HG03354 (cell line): Measurements from ENCODE around the gene UST.
"Not testable (repeated sequence)": the region's sequence is repeated elsewhere in the genome, so short reads cannot be mapped to it uniquely, and the experiment has no call there.

Experiments used
- ATAC-seq: cut with Tn5 transposase; IDR thresholded peaks from one replicate; pipeline ENCODE4 v1.9.1; 2021; ENCODE audit warnings: mild to moderate bottlenecking; ENCODE audit not compliant: unreplicated experiment, poor library complexity, severe bottlenecking

The UST gene

GRCh38 chr6:148926478-148926877 lies 179.6 kb downstream of the UST start:
- ATAC-seq, result no peak

DNA sequence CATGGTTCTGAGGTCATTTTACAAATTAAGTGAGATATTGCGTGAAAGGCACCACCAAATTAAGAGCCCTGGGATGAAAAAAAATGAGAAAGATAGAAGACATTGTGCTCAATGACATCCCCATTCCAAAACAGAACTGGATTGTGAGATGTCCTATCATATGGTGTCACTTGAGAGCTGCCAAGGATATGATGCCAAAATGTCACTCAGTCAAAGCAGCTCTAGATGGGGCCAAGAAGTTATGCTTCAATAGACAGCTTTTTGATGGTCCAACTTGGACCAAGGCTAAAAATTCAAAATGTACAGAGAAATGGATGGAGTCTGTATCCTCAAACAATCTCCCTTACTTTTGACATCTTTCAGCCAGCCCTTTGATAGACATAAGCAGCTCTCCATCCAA lies 180.8 kb downstream of the UST start:
- ATAC-seq, result no peak

DNA sequence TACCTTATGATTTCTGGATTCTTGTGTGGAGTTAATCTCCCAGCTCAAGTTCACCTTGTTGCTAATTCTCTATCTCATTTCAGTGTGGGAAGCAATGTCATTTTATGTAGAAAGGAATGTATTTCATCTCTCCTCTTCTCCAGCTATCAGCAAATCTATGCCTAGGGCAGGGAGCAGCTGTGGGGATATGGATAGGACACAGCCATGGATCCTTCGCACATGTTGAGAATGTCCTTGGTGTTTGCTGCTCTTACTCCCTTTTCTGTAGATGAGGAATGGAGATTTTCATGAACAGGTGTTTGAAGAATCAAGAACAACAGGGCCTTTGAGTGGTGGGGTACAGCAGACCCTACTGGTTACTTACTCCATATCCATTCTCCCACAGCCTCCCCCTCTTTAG lies 182.0 kb downstream of the UST start:
- ATAC-seq, result no peak

- no peak for ATAC-seq
These were observed 185.4 kb downstream of the UST start for GRCh38 chr6:148932208-148932607.

- no peak for ATAC-seq
These were observed 185.9 kb downstream of the UST start for GRCh38 chr6:148932731-148933130.

- no peak for ATAC-seq
These were observed 187.7 kb downstream of the UST start for GRCh38 chr6:148934539-148934938.

GRCh38 chr6:148934961-148935360 lies 188.1 kb downstream of the UST start:
- no peak for ATAC-seq

GRCh38 chr6:148935705-148936435 lies 189.0 kb downstream of the UST start:
- ATAC-seq, result no peak

DNA sequence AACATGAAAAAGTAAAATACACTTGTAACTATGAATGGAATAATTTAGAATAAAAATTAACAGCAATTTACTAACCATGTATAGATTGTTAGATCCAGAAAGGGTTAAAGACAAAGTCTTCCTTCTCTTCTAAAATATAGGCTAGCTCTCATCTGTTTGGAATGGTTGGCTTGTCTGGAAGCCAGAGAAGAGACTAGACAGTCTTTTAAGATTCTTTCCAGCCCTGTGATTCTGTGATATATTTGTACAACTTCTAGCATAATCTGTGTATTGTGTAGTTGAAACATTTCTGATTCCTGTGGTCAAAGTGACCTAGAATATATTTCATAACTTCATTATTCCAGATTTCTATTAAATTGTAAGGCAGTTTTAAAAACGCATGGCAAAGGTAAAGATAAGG lies 196.6 kb downstream of the UST start:
- ATAC-seq, result no peak

DNA sequence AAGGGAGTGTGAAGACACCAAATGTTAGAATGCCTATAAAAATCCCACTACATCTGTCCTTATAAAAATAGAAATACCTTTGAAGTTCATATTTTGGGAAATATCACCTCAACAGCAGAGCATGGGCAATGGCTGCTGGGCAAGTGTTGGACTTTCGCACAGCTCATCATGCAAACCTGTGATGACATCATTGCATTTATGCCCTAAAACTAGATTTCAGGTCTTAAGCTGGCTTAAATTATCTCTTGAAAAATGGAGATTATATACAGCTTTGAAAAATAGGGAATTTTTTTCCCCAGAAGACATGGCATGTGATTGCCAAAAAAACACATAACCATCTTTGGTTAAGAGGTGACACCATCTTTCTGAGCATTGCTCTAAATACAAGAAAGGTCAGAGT lies 197.8 kb downstream of the UST start:
- no peak for ATAC-seq

- ATAC-seq, result no peak
These were observed 198.6 kb downstream of the UST start for GRCh38 chr6:148945301-148946021.

DNA sequence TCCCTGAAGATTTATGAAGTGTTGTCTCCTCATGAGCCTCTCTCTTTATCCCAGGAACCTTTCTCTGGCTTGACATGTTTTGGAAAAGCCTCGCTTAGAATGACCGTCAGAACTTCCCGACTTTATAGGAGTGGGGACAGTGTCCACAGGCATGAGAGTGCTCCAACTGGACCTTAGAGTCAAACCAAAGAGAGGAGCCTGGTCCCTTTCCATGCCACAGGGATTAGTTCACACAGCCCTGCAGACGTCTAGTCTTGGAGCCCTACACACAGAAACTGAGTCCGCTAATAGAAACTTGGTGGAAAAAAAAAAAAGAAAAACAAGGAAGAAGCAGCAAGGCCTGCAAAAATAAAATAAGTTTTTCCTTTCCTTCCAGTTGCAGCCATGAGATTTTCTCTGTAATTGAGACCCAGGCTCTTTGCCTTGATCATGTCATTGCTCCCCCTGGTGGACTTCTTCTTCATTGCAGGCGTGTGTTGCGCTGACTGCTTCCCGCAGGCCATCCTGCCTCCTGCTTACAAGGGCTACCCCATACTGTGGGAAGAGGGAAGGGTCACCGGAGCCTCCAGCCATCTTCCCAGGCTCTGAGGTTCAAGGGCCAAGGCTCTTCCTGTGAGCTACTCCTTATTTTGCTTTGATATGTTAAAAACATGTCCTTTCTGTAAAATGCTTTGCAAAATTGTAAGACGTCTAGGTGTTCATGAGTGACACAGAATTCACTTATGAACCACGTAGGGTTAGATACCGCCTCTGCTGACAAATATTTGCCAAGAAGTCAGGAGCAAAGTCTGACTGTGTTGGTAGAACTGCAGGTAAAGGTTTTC lies 201.0 kb downstream of the UST start:
- peak; percentile 86 for ATAC-seq

GRCh38 chr6:148951662-148952061 lies 204.8 kb downstream of the UST start:
- no peak for ATAC-seq

DNA sequence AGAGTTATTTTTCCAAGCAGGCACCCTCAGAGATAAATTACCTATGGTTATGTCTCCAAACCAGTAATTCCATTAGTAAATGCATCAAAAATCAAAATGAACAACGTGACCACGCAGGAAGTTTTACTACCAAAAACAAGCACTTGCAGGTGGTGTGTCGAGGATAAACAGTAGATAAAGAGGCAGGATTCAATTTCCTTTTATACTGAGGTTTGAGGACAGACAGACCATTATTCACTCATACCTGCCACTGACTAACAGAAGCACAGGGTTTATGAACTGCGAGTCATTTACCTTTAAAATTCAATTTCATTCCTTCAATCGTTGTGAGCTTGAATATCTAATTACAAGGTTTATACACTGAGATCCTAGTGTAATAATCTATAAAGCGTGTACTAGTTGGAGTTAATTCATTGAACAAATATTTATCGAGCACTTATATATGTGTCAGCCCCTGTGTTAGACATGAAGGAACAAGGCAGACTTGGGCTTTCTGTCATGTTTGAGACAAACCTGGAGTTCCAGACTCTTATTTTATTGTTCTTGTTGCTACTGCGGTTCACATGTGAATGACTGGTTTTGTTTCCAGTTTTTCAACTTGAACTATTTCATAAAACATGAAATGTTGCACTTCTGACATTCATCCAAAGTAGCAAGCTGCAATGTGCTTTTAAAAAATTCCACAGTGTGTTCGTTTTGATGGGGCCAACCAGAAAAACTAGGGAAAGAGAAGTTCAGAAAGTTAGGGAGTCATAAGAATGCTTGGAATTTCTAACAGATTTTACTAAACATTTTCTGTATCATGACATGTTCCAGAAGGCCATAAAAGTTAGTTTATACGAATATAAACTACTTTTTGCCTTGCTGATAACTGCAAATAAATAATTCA lies 205.6 kb downstream of the UST start:
- ATAC-seq, result no peak

GRCh38 chr6:148954461-148954860 lies 207.6 kb downstream of the UST start:
- ATAC-seq, result no peak

GRCh38 chr6:148954934-148955333 lies 208.1 kb downstream of the UST start:
- no peak for ATAC-seq

GRCh38 chr6:148955441-148955840 lies 208.6 kb downstream of the UST start:
- ATAC-seq, result no peak

GRCh38 chr6:148956163-148956562 lies 209.3 kb downstream of the UST start:
- ATAC-seq, result not testable (repeated sequence)

- ATAC-seq, result no peak
These were observed 210.9 kb downstream of the UST start for GRCh38 chr6:148957752-148958151.

- no peak for ATAC-seq
These were observed 212.2 kb downstream of the UST start for GRCh38 chr6:148959008-148959407.
